Lower leg skin (tissue), 4 donors: ENCODE results near the gene RFX2. TPM values are rescaled to one million over a fixed set of nuclear protein-coding genes. Genes with fewer than 3 reads are reported as not detected.

Experiments
- DNase-seq, 2 donors: peaks; one replicate each; pipeline ENCODE4 v3.0.0-alpha.2; 2019; ENCODE audit warnings: low spot score in 2 of 2
- H3K4me3 ChIP-seq: fragments of 200-600 bp; sonication (generic); 2 replicates; pipeline ENCODE4 v1.5.1; 2017; ENCODE audit warnings: mild to moderate bottlenecking, low read depth; ENCODE audit not compliant: poor library complexity, severe bottlenecking
- CTCF ChIP-seq, 3 donors: fragments of 450-650 bp; IDR thresholded peaks; one replicate each; pipeline ENCODE4 v1.5.1; 2016; ENCODE audit warnings: antibody characterized with exemption in 3 of 3, mild to moderate bottlenecking in 3 of 3, moderate library complexity in 2 of 3
- POLR2A ChIP-seq, 2 donors: fragments of 450-650 bp; IDR thresholded peaks; one replicate each; pipeline ENCODE4 v1.6.1; 2016 to 2017; ENCODE audit warnings: antibody characterized with exemption in 2 of 2, mild to moderate bottlenecking in 1 of 2, moderate library complexity in 1 of 2
- WGBS, 2 donors: methylation state at CpG; one replicate each; pipeline ENCODE4 v1.1.5; 2018; 5-methylcytosine and 5-hydroxymethylcytosine counted together
- intact Hi-C: fragments of 100-400 bp; cut with DNase I; formaldehyde crosslinking; loops from one replicate; pipeline ENCODE4 v1.15.0; 2023; ENCODE audit warnings: low total_unique reads
- total RNA-seq, 4 donors: library from RNA; depleted of rRNA; stranded (reverse); fragments of >200 nt; gene quantifications; one replicate each; pipeline ENCODE4 v1.1.0, GENCODE V29; 2016

RFX2 gene
- total RNA-seq, 4 donors from 2014 or later, result 19.6 to 28.7 (median 25.8) TPM

- DNase-seq, result no peak
- no peak for TF ChIP-seq CTCF (IDR thresholded peaks at IDR 0.05)
- intact Hi-C loops, result no loop called here
- no peak overlapping the region for H3K4me3 ChIP-seq
- WGBS, 2 donors, result 90 to 91% methylated on average over 4 of the region's 4 CpGs
Measured at GRCh38 chr19:6132482-6132881, 22.2 kb upstream of the RFX2 start.

GRCh38 chr19:6127716-6128335 is 17.5 kb upstream of the RFX2 start:
- H3K4me3 ChIP-seq, result no peak overlapping the region
- DNase-seq, result no peak
- WGBS, 2 donors, result 88 to 89% methylated on average over 6 of the region's 6 CpGs
- intact Hi-C loops, result loop anchor here (5.0 kb wide), 1 partner anchor 81 kb away; no protein-coding TSS in a partner anchor
- TF ChIP-seq POLR2A (IDR thresholded peaks at IDR 0.05) (no peak), CTCF (IDR thresholded peaks at IDR 0.05) (no peak)

GRCh38 chr19:6126335-6126974 is 16.2 kb upstream of the RFX2 start:
- TF ChIP-seq POLR2A (IDR thresholded peaks at IDR 0.05) (no peak), CTCF (IDR thresholded peaks at IDR 0.05) (no peak)
- WGBS, 2 donors, result 51 to 52% methylated on average over 3 of the region's 3 CpGs
- no peak for DNase-seq
- no peak overlapping the region for H3K4me3 ChIP-seq
- intact Hi-C loops, result loop anchor here (5.0 kb wide), 1 partner anchor 79 kb away; no protein-coding TSS in a partner anchor

GRCh38 chr19:6125571-6125989 is 15.3 kb upstream of the RFX2 start:
- intact Hi-C loops, result loop anchor here (5.0 kb wide), 1 partner anchor 78 kb away; no protein-coding TSS in a partner anchor
- TF ChIP-seq CTCF (IDR thresholded peaks at IDR 0.05) (peak in 1 of 3 donors; percentile 94), POLR2A (IDR thresholded peaks at IDR 0.05) (no peak)
- DNase-seq, result peak; percentile 53 to 88
- WGBS, 2 donors, result 29 to 30% methylated on average over 6 of the region's 6 CpGs
- H3K4me3 ChIP-seq, result no peak overlapping the region

- no peak for TF ChIP-seq POLR2A (IDR thresholded peaks at IDR 0.05)
- no peak for TF ChIP-seq CTCF (IDR thresholded peaks at IDR 0.05)
- intact Hi-C loops, result no loop called here
- no peak overlapping the region for H3K4me3 ChIP-seq
- DNase-seq, result no peak
Measured at GRCh38 chr19:6119031-6119430, 8.7 kb upstream of the RFX2 start.
